OCI-M2 (cell line): ENCODE data around the gene LMAN1L.

Experiments
- DNase-seq: peaks from one replicate; lab custom pipeline; 2025; ENCODE audit not compliant: unreplicated experiment; lab: John Stamatoyannopoulos, UW

The LMAN1L gene

DNA sequence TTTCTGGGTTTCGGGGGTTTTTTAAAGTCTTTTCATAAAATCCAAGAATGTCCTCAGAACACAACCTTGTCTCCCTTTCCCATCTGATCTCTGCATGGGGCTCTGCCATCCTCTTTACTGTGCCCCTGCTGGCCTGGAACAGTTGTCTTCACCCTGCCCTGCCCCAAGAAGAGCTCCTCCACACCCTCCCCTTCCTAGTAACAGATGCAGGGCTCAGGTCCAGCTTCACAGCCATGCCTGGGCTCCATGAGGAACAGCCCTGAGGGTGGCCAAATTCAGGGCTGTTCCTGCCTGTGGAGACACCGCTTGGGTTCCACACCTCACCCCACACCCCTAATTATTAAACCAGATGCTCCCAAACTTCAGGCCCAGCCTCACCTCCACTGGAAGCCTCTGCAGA, 43.2 kb downstream of the LMAN1L start:
- DNase-seq: no peak

DNA sequence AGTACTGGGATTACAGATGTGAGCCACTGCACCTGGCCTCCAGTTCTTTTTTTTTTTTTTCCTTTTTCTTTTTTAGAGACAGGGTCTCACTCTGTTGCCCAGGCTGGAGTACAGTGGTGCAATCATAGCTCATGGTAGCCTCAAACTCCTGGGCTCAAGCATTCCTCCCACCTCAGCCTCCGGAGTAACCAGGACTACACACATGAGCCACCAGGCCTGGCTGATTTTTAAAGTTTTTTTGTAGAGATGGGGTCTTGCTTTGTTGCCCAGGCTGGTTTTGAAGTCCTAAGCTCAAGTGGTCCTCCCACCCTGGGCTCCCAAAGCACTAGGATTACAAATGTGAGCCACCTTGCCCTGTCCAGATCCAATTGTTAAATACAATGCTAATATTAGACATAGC, 43.9 kb downstream of the LMAN1L start:
- DNase-seq: no peak

DNA sequence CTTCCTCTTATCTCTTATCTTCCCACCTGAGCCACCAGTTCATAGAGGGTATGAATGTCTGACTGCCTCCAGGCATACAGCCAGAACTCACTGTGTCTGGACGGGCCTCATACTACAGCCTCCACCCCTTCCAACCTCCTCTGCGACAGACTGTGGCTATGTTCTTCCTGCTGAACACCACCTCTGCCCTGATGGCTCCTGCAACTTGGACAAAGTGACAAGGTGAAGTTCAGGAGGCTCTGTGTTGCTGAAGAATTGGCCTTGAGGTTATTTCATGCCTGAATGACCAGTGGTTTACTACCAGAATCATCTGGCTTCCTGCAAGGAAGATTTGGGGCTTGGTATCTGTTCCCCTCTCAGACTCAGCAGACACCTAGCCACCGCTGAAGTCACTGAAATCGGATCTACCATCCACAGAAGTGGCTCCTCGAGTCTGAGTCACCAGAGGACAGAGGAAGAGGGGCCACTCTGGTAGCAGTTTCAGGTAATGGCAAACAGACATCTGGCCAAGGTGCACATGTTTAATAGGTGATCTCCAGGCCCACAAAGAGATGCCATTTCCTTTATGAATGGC, 44.5 kb downstream of the LMAN1L start:
- DNase-seq: no peak

DNA sequence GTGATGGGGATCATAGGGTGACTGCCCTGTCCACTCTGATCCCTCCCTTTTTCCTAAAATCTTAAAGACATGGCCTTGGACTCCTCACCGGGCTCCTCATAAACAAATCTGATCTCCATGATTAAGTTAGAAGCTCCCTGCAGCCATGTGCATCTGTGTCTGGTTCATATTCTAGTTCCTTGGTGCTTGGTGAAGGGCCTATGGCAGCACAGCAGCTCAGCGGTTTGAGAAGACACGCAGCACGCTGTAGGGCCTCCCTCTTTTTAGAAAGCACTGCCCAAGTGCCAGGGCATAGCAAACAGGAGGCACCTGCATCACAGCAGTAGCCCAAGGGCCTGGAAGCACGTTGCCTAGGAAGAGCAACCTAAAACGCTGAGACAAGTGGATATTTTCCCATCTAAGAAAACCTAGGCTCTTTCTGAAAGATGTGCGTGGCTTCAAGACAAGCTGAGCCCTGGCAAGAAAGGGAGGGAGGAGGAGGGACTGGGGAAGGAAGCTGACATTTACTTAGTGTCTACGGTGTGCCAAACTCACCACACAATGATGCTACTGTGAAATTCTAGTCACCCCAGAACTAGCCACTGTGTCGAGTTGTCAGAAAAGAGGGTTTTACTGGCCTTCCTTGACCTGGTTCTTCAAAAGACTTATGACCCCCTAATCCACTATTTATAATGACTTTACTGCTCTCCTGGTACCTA, 45.2 kb downstream of the LMAN1L start:
- DNase-seq: no peak

DNA sequence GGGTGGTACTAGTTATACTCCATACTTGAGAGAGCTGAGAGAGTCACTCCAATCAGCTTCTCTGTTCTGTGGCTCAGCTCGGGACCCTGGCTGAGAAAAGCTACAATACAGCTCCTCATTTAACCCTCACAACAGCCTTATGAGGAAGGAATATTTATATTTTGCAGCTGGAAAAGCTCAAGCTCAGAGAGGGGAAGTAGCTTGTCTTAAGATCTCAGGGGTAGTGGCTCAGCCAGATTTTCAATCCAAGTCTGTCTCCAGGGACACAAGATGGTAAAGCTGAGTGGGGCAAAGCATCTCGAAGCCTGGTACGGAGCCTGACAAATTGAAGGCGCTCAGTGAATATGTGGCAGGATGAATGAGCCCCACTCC, 45.7 kb downstream of the LMAN1L start:
- no peak for DNase-seq

DNA sequence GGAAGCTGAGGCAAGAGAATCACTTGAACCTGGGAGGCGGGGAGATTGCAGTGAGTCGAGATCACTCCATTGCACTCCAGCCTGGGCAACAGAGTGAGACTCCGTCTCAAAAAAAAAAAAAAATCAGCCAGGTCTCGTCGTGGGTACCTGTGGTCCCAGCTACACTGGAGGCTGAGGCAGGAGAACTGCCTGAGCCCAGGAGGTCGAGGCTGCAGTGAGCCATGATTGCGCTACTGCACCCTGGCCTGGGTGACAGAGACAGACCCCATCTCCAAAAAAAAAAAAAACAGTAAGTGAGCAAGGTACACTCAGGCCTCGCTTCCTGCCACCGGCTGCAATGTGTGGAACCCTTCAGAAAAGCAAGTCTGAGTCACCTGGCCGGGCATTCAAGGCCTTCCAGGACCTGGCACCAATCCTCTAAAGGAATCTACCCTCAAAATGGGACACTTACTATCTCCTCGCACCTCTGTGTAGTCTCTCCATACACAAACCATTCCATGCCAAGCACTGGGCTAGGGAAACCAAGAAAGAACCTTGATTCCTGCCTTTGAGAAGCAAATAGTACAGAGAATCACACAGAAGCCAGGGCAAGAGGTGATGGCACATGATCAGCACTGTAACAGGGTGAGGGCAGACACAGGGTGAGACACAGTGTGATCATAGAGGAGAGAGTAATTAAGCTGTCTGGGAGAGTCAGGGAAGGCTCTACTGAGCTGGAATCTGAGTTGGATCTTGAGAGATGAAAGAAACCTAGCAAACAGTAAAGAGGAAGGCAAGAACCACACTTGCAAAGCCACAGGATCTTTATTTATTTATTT, 50.8 kb downstream of the LMAN1L start:
- no peak for DNase-seq

DNA sequence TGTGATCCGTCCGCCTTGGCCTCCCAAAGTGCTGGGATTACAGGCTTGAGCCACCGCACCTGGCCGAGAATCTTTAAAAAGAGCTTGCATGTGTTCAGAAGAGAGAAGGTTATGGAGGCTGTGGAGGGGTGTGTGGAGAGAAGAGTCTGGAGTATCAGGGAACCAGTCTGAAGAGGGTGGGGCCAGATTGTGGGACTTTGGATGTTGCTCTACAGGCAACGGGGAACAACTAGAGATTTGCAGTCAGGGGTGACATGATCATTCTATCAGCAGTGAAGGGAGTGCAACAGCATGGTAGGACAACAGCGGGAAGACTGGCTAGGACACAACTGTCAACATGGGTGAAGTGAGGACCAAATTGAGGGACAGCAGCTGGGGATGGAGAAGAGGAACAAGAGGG, 51.7 kb downstream of the LMAN1L start:
- no peak for DNase-seq

DNA sequence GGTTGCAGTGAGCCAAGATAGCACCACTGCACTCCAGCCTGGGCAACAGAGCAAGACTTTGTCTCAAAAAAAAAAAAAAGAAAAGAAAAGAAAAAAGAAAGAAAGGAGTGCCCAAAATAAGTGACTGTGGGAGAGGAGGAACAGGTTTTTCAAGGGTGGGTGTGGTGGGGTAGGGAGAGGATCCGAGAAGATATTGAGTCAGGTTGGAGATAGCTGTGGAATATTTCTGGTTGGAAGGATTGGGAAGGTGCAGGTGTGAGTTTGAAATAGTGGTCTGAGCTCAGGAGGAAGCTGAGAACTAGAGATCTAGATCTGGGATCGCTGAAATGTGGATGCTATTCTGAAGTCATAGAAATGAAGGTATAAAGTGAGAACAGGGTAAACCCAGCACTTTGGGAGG, 52.7 kb downstream of the LMAN1L start:
- no peak for DNase-seq

DNA sequence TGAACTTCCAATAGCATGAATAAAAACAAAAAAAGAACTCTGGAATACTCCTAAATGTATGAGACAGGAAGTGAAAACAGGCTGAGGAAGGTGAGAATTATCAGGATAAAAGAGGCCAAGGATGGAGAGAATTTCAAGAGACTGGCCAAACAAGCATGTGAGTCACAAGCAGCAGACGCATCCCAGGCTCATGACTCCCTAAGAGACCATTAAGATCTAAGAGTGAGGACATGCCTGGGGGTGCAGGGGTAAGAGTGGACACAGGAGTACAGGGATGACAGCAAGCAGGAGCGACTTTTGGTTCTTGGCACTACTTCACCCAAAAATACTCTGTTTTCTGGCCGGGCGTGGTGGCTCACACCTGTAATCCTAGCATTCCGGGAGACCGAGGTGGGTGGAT, 53.5 kb downstream of the LMAN1L start:
- DNase-seq: no peak

DNA sequence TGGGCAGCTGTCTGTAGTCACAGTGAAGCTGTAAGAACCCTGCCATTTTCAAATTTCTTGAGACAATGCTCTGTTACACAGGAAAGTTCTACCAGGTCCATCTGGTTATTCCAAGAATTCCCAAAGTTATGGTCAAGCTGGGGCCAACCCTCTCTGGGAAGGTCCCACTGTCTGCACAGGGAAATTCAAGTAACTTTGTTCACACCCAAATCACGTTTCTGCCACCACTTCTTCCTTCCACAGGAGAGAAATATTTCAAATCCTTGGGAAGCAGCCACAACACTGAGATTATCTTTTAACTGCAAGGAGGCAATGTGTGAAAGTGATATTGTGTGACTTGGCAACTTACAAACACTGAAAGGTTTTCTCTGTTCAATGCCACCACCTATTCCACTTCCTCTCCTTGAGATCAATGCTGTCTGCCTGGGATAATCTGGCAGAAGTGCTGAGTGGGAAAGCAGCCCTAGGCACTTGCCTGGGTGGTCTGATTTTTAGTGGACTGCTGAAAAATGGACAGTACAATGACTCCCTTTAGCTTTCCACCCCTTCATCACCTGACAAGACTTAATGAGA, 54.9 kb downstream of the LMAN1L start:
- no peak for DNase-seq

DNA sequence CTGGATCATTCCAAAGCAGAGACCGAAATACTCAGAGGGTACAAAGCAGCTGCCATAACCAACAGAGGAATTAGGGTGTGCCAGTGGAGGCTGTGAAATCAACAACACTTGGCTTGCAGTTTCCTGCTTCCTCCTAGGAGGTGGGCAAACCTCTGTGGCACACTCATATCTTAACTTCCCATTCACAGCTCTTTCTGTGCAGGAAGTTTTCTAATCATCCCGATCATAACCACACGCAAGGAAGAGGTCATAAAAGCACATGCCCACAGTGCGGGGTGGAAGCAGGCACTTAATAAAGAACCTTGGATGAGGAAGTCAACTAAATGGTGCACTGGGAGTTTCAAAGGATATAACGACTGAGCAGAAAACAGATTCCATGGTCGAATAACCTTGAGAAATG, 55.4 kb downstream of the LMAN1L start:
- no peak for DNase-seq

DNA sequence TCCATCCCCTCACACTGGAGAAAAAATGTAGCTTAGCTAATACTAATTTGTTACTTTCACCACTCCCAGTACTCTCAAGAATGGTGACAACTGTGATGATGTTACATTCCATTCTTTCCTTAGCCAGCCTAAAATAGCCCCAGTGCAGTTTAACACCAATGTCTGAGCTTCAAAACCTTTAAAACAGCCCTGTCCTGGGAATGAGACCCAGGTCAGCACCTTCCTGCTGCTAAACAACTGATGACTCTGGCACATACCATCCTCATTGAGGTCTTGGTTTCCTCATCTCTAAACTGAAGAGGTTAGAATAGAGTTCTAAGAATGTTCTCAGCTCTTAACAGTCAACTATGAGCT, 56.7 kb downstream of the LMAN1L start:
- DNase-seq: no peak

DNA sequence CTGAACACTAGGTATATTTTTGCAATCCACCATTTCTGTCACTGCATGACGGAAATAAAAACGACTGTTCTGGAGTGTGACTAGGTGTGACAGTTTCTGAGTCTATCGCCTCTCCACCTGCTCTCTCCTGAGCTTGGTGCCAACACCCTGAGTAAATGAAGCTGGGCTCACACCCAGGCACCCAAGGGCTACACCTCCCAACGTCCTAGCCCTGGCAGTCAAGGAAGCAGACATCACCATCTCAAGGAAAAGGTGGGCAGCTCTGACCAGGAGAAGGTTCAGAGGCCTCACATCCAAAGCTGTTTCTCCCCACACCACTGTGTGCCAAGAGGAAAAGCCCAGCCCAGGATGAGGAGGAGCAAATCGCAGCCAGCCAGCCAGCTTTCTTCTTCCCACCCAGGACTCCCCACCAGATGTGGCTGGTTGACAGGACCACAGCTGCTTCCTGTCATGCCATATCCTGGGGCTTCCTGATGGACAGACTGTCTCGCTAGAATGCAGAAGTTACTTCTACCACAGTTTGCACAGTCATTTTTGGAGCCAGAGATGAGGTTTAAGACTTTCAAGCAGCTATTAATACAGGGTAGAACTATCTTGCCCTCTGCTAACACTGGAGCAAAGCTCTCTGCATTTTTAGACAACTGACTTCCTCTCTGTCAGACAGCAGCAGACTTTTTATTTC, 57.2 kb downstream of the LMAN1L start:
- DNase-seq: peak; percentile 45

DNA sequence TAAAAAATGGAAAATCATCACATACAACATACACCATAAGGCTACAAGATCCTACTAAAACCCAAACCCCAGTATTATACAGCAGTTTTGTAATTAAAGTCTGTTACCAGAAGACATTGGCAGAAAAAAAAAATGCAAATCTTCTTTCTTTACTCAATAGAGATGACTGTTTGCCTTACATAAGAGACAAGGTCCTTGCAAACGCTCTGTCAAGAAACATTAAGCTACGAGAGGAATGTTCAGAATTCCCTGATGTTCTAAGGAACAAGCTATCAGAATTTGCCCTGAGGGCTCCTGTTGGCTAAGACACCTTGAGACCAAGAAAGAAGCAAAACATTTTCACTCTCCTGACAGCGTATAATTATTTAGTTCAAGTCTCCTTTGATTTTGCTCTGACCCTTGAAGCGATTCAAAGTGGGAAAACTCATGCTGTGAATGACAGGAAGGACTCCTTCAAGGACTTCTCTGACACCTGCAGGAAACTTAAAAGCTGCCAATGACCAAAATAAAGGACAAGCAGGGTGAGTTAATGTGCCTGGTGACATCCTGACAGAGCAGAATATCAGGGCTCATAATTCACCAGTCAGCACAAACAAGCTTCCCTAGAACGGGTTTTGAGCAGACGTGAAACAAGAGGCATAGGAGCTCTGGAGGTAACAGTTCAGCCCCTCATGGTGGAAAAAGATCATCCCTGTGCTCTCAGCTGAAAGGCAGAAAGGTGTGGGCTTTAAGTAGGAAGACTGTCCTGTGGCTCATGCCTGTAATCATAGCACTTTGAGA, 58.0 kb downstream of the LMAN1L start:
- no peak for DNase-seq

DNA sequence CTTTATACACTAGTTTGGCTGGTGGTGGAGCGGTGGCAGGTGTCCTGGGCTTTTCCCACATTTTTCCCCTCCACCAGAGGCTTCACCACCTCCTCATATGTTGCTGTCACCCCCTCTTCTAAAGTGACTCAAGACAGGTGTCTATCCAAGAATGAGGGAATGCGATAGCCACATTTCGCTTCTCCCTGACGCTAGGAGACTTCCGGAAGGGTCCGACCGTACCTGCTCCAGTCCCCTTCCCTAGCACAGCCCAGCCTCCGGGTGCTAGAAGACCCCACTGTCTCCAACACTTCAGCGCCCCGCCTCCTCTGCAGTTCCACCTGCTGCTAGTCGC, 60.0 kb downstream of the LMAN1L start:
- no peak for DNase-seq

DNA sequence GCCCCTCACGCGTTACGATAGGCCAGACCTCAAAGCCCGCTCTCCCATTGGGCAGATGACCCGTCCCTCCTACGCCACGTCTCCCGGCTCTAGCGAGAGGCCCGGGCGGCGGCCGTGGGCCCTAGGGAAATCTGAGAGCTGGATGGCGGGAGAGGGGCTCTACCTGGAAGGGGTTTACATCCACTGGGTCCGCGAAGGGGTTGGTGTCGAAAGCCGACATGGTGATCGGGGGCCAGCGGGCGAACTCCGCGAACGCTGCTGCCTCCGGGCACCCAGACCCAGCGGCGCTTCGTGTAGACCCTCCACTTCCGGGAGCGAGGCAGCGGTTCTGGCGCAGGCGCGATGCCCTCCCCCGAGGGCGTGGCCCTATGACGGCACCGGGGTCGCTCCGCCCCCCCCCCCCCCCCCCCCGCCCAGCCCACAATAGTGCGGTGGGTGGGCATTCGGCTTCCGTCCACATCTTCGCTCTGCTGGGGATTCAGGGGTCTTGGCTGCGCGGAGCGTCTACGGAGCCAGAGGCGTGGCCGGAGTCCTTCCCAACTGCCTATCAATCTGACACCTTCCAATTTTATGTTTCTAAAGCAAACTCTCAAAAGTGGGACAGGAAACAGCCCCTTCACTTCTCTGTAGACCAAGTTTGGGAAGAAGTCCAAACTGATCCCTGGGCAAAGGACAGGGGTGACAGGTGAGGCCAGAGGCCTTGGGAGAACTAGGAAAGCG, 60.6 kb downstream of the LMAN1L start, which contains the start of gene SCAMP2:
SCAMP2 (minus strand) TSS at position 330 of the 720 bp plus-strand sequence; CDS start at position 220, 110 bp downstream.
- DNase-seq: peak; percentile 58

DNA sequence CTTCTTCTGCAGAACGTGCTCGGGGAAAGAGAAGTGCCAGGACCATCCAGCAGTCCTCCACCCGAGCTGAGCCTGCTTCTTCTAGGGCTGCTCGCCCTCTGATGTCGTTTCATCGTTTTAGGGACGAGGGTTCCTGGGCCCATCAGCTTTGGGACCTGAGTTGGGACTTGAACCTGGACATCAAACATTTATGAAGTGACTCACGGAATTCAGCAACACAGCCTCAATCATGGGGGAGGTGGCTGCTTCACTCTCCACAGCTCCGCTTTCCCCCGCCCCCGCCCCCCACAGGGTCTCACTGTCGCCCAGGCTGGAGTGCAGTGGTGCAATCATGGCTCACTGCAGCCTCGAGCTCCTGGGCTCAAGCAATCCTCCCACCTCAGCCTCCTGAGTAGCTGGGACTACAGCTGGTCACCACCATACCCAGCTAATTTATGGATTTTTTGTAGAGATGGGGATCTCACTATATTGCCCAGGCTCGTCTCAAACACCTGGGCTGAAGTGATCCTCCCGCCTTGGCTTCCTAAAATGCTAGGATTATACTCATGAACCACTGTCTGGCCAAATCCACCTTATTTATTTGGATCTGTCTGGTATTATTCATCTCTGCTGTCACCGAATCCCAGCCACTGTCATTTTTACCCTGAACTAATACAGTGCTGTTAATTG, 61.3 kb downstream of the LMAN1L start:
- DNase-seq: no peak
